ENCODE data around the gene CFAP46. TPM values are rescaled to one million over a fixed set of nuclear protein-coding genes. Genes with fewer than 3 reads are reported as not detected.

CFAP46 gene
- polyA plus RNA-seq, 1 of the 3 experiments (the other 2 are of a cell fraction): 3.9 TPM

GRCh38 chr10:132815168-132815857 is 127.1 kb downstream of the CFAP46 start:
- no peak overlapping the region for H3K27ac ChIP-seq (ENCODE audit: low read depth in 2 of 2, low read length in 1 of 2)

GRCh38 chr10:132814469-132814856 is 127.9 kb downstream of the CFAP46 start:
- POLR2A ChIA-PET: no interaction called here
- Histone ChIP-seq H3K9me3 (no peaks in the 10 kb centered on the region), H3K9me2 (no peaks in the 10 kb centered on the region), H3F3A (replicated peaks; ENCODE audit: insufficient read depth) (no peaks in the 10 kb centered on the region), H3K27me3 (ENCODE audit: insufficient read depth) (peaks cover 13% of the 10 kb centered on the region; the same call in 1 of the 2 replicates), H3K4me1 (ENCODE audit: control insufficient read depth in 1 of 2, insufficient read depth in 2 of 2, low read depth in 1 of 2, low read length in 1 of 2) (no peaks in the 10 kb centered on the region), H3K79me2 (ENCODE audit: insufficient read depth) (no peaks in the 10 kb centered on the region), H3K27ac (ENCODE audit: low read depth in 2 of 2, low read length in 1 of 2) (no peak overlapping the region), H3K9ac (no peak overlapping the region), H4K20me1 (ENCODE audit: insufficient read depth) (no peaks in the 10 kb centered on the region), H3K4me3 (ENCODE audit: low read depth in 2 of 2, low read length in 1 of 2) (no peak overlapping the region), H3K36me3 (replicated peaks in 1 of 2; ENCODE audit: control insufficient read depth in 1 of 2, insufficient read depth in 2 of 2, low read length in 1 of 2) (no peaks in the 10 kb centered on the region), H3K4me2 (no peak overlapping the region), H2AFZ (ENCODE audit: low read depth) (no peak overlapping the region)
- CTCF ChIA-PET: interaction anchor here (1.5 kb wide), 1 partner anchor 160 kb away, joined by 4 read pairs; no protein-coding TSS in a partner anchor
- WGBS (ENCODE audit: low lambda C conversion rate): 73% methylated on average over 9 of the region's 16 CpGs
- no peak for DNase-seq
- TF ChIP-seq RCOR1 (IDR thresholded peaks at IDR 0.05; ENCODE audit: low read length): no peak
- TF ChIP-seq SMC3 (IDR thresholded peaks at IDR 0.05; ENCODE audit: low read depth, low read length): no peak
- TF ChIP-seq JUND (IDR thresholded peaks at IDR 0.05): no peak
- TF ChIP-seq CTCF (IDR thresholded peaks at IDR 0.05): no peak
- TF ChIP-seq EZH2phosphoT487 (IDR thresholded peaks at IDR 0.05; ENCODE audit: borderline replicate concordance, low read depth): no peak
- no peak for TF ChIP-seq IRF3 (IDR thresholded peaks at IDR 0.05; ENCODE audit: low read depth, low read length)
- no peak for TF ChIP-seq MXI1 (IDR thresholded peaks at IDR 0.05; ENCODE audit: low read depth, low read length)
- no peak for TF ChIP-seq REST (IDR thresholded peaks at IDR 0.05; ENCODE audit: low read depth, low read length)
- no peak for TF ChIP-seq TAF1 (IDR thresholded peaks at IDR 0.05; ENCODE audit: borderline replicate concordance, low read depth, low read length)
- no peak for TF ChIP-seq CHD2 (IDR thresholded peaks at IDR 0.05; ENCODE audit: low read length, partially characterized antibody)
- no peak for TF ChIP-seq TEAD4 (IDR thresholded peaks at IDR 0.05; ENCODE audit: borderline replicate concordance, insufficient read depth)
- TF ChIP-seq GATA2 (CRISPR knock-in tag; IDR thresholded peaks at IDR 0.05): no peak
- no peak for TF ChIP-seq NFIC (IDR thresholded peaks at IDR 0.05; ENCODE audit: borderline replicate concordance)
- TF ChIP-seq USF2 (IDR thresholded peaks at IDR 0.05; ENCODE audit: borderline replicate concordance, low read depth, low read length): no peak
- no peak for TF ChIP-seq FOXJ3 (CRISPR knock-in tag; IDR thresholded peaks at IDR 0.05)
- TF ChIP-seq USF1 (IDR thresholded peaks at IDR 0.05; ENCODE audit: borderline replicate concordance, low read depth): no peak
- no peak for TF ChIP-seq RFX5 (IDR thresholded peaks at IDR 0.05; ENCODE audit: low read length)
- no peak for TF ChIP-seq YY1 (IDR thresholded peaks at IDR 0.05; ENCODE audit: low read depth)

More at GRCh38 chr10:132815168-132815857, 127.1 kb downstream of the CFAP46 start:
- no peaks in the 10 kb centered on the region for H4K20me1 ChIP-seq (ENCODE audit: insufficient read depth)
- H3K9ac ChIP-seq: no peak overlapping the region
- no peak overlapping the region for H2AFZ ChIP-seq (ENCODE audit: low read depth)
- H3K79me2 ChIP-seq (ENCODE audit: insufficient read depth): no peaks in the 10 kb centered on the region
- no peaks in the 10 kb centered on the region for H3K9me3 ChIP-seq
- H3K36me3 ChIP-seq (replicated peaks in 1 of 2; ENCODE audit: control insufficient read depth in 1 of 2, insufficient read depth in 2 of 2, low read length in 1 of 2): no peaks in the 10 kb centered on the region
- ChIA-PET POLR2A (no interaction called here), CTCF (interaction anchor here (1.5 kb wide), 1 partner anchor 161 kb away, joined by 4 read pairs; no protein-coding TSS in a partner anchor)
- no peaks in the 10 kb centered on the region for H3K4me1 ChIP-seq (ENCODE audit: control insufficient read depth in 1 of 2, insufficient read depth in 2 of 2, low read depth in 1 of 2, low read length in 1 of 2)
- no peak for DNase-seq
- H3K27me3 ChIP-seq (ENCODE audit: insufficient read depth): peaks cover 13% of the 10 kb centered on the region; the same call in 1 of the 2 replicates
- no peaks in the 10 kb centered on the region for H3F3A ChIP-seq (replicated peaks; ENCODE audit: insufficient read depth)
- no peak overlapping the region for H3K4me2 ChIP-seq
- no peaks in the 10 kb centered on the region for H3K9me2 ChIP-seq
- no peak for TF ChIP-seq CHD2 (IDR thresholded peaks at IDR 0.05; ENCODE audit: low read length, partially characterized antibody)
- TF ChIP-seq RFX5 (IDR thresholded peaks at IDR 0.05; ENCODE audit: low read length): no peak
- WGBS (ENCODE audit: low lambda C conversion rate): 56% methylated on average over 18 of the region's 18 CpGs
- H3K4me3 ChIP-seq (ENCODE audit: low read depth in 2 of 2, low read length in 1 of 2): no peak overlapping the region
